GM23248 (cell line): ENCODE data around the gene LTB4R.

ENCODE experiments used
- EZH2 ChIP-seq: fragments of 200-600 bp; sonication (generic); IDR thresholded peaks from 2 replicates; pipeline ENCODE4 v1.6.1; 2018; ENCODE audit warnings: antibody characterized with exemption, mild to moderate bottlenecking; ENCODE audit not compliant: insufficient read depth, poor library complexity, severe bottlenecking
- EZH2phosphoT487 ChIP-seq: fragments of 200-600 bp; sonication (generic); IDR thresholded peaks from 2 replicates; pipeline ENCODE4 v1.6.1; 2018; ENCODE audit warnings: antibody characterized with exemption, moderate library complexity, mild to moderate bottlenecking, low read depth; ENCODE audit not compliant: insufficient read depth

GRCh38 chr14:24271134-24271833 is 40.0 kb upstream of the LTB4R start, which contains the start of gene RABGGTA:
- no peak for TF ChIP-seq EZH2
- no peak for TF ChIP-seq EZH2phosphoT487
